Activated CD4-positive, alpha-beta T cell treated with anti-CD3 and anti-CD28 coated beads for 4 hours (primary cell): ENCODE data around the gene PLXNA2.

Experiments
- DNase-seq, 2 donors: peaks; one replicate each; pipeline ENCODE4 v3.0.0-alpha.2; 2020

PLXNA2 gene

GRCh38 chr1:208240662-208241355, 3.4 kb downstream of the PLXNA2 start:
- DNase-seq: no peak

- DNase-seq: no peak
These were observed 4.5 kb downstream of the PLXNA2 start for GRCh38 chr1:208239473-208240381.

GRCh38 chr1:208238710-208239472, 5.3 kb downstream of the PLXNA2 start:
- DNase-seq: no peak

- no peak for DNase-seq
These were observed 6.9 kb downstream of the PLXNA2 start for GRCh38 chr1:208237241-208237640.

GRCh38 chr1:208235982-208236761, 8.0 kb downstream of the PLXNA2 start:
- no peak for DNase-seq

GRCh38 chr1:208235356-208235981, 8.7 kb downstream of the PLXNA2 start:
- no peak for DNase-seq

GRCh38 chr1:208234721-208235120, 9.5 kb downstream of the PLXNA2 start:
- DNase-seq: no peak

GRCh38 chr1:208233978-208234377, 10.2 kb downstream of the PLXNA2 start:
- no peak for DNase-seq

- no peak for DNase-seq
These were observed 10.6 kb downstream of the PLXNA2 start for GRCh38 chr1:208233546-208233945.

GRCh38 chr1:208232662-208233038, 11.5 kb downstream of the PLXNA2 start:
- DNase-seq: no peak

- no peak for DNase-seq
These were observed 12.1 kb downstream of the PLXNA2 start for GRCh38 chr1:208231881-208232661.

GRCh38 chr1:208230668-208231529, 13.3 kb downstream of the PLXNA2 start:
- no peak for DNase-seq

GRCh38 chr1:208228550-208228949, 15.6 kb downstream of the PLXNA2 start:
- DNase-seq: no peak

- DNase-seq: no peak
These were observed 16.2 kb downstream of the PLXNA2 start for GRCh38 chr1:208228026-208228425.

- DNase-seq: no peak
These were observed 16.8 kb downstream of the PLXNA2 start for GRCh38 chr1:208227366-208227765.

- DNase-seq: no peak
These were observed 17.9 kb downstream of the PLXNA2 start for GRCh38 chr1:208225954-208226937.

GRCh38 chr1:208224192-208224713, 19.9 kb downstream of the PLXNA2 start:
- no peak for DNase-seq

- no peak for DNase-seq
These were observed 21.0 kb downstream of the PLXNA2 start for GRCh38 chr1:208223136-208223535.
